HG02884 (cell line): Measurements from ENCODE around the gene LRRC8A.
"Not testable (repeated sequence)": the region's sequence is repeated elsewhere in the genome, so short reads cannot be mapped to it uniquely, and the experiment has no call there.

Experiments
- ATAC-seq: cut with Tn5 transposase; IDR thresholded peaks from one replicate; pipeline ENCODE4 v1.9.1; 2021; ENCODE audit warnings: mild to moderate bottlenecking, moderate library complexity; ENCODE audit not compliant: unreplicated experiment

Gene LRRC8A

DNA sequence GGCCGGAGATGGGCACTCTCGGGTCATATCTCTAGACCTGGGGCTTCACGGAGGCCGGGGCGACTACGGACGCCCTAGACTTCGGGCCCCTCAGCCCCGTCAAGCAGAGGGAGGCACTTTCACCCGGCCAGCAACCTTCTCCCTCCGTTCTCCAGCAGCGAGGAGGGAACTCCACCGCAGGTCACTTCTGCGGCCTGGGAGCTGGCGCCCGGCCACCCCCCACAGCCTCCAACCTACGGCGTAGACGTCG is 65.3 kb downstream of the LRRC8A start:
- peak; percentile 32 for ATAC-seq

GRCh38 chr9:128947527-128948301 is 65.8 kb downstream of the LRRC8A start, which contains the start of the genes DOLK and NUP188:
Gene DOLK (minus strand): TSS chr9:128947603. CDS start chr9:128947303, 300 bp downstream.
Gene NUP188 (plus strand): TSS chr9:128947699. CDS start chr9:128947720, 21 bp downstream.
- ATAC-seq: peak; percentile 67

DNA sequence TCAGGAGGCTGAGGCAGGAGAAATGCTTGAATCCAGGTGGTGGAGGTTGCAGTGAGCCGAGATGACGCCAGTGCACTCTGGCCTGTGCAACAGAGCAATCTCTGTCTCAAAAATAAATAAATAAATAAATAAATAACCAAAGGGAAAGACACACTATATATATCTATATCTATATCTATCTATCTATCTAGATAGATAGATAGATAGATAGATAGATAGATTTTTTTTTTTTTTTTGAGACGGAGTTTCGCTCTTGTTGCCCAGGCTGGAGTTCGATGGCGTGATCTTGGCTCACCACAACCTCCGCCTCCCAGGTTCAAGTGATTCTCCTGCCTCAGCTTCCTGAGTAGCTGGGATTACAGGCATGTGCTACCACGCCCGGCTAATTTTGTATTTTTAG is 79.5 kb downstream of the LRRC8A start:
- not testable (repeated sequence) for ATAC-seq
